ENCODE measurements around the gene ATP11A. TPM values are rescaled to one million over a fixed set of nuclear protein-coding genes. Genes with fewer than 3 reads are reported as not detected.

Gene ATP11A
- total RNA-seq, 2 donors from 2014 or later: 15.8 to 19.6 TPM

DNA sequence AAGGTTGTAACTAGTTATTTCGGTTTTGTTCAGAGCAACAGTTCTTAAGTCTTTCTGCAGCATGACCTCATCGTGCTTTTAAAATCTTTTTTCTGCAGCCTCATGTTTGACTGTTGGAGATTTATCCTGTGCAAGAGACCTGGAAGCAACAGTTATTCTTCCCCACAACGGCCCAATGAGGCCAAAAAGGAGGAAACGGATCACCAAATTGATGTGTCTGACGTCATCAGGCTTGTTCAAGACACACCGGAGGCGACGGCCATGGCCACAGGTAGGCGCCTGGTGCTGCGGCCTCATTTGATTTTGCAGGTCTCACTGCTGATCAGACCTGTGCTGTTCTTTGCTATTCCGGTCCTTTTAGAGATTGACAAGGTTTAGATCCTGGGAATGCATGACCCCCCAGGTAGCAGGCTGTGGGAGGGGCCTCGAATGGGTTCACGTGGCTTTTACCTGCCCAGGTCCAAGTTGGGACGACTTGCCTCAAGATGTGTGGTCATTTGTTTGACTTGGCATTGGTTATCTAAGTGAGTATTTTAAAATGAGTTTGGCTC lies 212.3 kb downstream of the ATP11A start:
- intact Hi-C loops (cut with DNase I): no loop called here
- Histone ChIP-seq H3K36me3 (no peaks in the 10 kb centered on the region), H3K27ac (no peak overlapping the region), H3K9me3 (no peaks in the 10 kb centered on the region), H3K4me1 (no peaks in the 10 kb centered on the region), H3K27me3 (no peaks in the 10 kb centered on the region), H3K9ac (ENCODE audit: low read depth in 2 of 2, low read length in 2 of 2) (no peak overlapping the region), H3K4me3 (no peak overlapping the region)
- no peak for DNase-seq
- TF ChIP-seq, protein P1, sequence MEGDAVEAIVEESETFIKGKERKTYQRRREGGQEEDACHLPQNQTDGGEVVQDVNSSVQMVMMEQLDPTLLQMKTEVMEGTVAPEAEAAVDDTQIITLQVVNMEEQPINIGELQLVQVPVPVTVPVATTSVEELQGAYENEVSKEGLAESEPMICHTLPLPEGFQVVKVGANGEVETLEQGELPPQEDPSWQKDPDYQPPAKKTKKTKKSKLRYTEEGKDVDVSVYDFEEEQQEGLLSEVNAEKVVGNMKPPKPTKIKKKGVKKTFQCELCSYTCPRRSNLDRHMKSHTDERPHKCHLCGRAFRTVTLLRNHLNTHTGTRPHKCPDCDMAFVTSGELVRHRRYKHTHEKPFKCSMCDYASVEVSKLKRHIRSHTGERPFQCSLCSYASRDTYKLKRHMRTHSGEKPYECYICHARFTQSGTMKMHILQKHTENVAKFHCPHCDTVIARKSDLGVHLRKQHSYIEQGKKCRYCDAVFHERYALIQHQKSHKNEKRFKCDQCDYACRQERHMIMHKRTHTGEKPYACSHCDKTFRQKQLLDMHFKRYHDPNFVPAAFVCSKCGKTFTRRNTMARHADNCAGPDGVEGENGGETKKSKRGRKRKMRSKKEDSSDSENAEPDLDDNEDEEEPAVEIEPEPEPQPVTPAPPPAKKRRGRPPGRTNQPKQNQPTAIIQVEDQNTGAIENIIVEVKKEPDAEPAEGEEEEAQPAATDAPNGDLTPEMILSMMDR (IDR thresholded peaks at IDR 0.05): no peak

DNA sequence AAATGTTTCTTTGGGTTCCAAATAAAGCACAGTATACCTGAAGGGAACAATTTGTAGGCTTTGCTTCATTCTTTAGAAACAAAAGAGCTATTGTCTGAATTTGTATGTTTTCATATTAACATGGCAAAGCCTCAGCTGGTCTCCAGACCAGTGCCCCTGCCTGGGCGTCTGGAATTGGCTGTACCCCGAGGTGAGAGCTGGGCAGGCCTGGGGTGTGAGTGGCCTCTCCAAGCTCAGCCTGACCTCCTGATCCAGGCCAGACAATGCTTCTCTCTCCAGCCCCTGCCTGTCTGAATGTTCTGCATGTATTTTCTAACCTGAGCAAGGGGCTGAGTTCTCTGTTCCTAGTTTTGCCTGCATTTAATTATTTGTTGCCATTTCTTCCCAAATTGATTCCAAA lies 212.8 kb downstream of the ATP11A start:
- intact Hi-C loops (cut with DNase I): no loop called here
- H3K4me3 ChIP-seq: no peak overlapping the region
- no peak for DNase-seq

DNA sequence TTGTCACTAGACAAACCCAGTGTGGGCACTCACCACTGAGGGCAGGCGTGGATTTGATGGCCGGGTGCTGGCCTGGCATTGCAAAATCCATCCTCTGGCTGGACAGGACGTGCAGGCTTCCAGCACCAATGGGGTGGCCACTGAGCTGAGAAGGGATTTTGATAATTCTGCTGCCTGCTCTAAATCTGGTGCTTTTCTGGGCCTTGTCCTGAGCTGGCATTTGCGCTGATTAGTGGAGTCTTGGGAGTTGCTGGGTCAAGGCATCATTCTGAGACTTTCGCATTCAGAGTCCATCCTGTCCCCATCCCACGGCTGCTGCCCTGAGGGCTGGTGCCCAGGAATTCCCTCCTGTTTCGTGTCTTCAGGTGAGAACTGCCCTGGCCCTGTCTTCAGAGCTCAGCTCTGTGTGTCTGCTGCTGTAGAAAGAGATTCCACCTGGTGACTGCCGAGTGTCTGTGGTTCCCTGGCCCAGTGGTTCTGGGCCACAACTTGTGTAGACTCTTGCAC lies 213.3 kb downstream of the ATP11A start:
- no peak for DNase-seq
- H3K9ac ChIP-seq (ENCODE audit: low read depth in 2 of 2, low read length in 2 of 2): no peak overlapping the region
- H3K36me3 ChIP-seq: no peaks in the 10 kb centered on the region
- H3K9me3 ChIP-seq: no peaks in the 10 kb centered on the region
- H3K27me3 ChIP-seq: no peaks in the 10 kb centered on the region
- intact Hi-C loops (cut with DNase I): no loop called here
- TF ChIP-seq, protein P1 (IDR thresholded peaks at IDR 0.05): no peak
- no peak overlapping the region for H3K4me3 ChIP-seq
- H3K27ac ChIP-seq: no peak overlapping the region
- H3K4me1 ChIP-seq: no peaks in the 10 kb centered on the region

More for the DNA sequence above, 212.8 kb downstream of the ATP11A start:
- TF ChIP-seq, protein P1 (IDR thresholded peaks at IDR 0.05): no peak
- Histone ChIP-seq H3K9me3 (no peaks in the 10 kb centered on the region), H3K27me3 (no peaks in the 10 kb centered on the region), H3K36me3 (no peaks in the 10 kb centered on the region), H3K4me1 (no peaks in the 10 kb centered on the region), H3K9ac (ENCODE audit: low read depth in 2 of 2, low read length in 2 of 2) (no peak overlapping the region), H3K27ac (no peak overlapping the region)

DNA sequence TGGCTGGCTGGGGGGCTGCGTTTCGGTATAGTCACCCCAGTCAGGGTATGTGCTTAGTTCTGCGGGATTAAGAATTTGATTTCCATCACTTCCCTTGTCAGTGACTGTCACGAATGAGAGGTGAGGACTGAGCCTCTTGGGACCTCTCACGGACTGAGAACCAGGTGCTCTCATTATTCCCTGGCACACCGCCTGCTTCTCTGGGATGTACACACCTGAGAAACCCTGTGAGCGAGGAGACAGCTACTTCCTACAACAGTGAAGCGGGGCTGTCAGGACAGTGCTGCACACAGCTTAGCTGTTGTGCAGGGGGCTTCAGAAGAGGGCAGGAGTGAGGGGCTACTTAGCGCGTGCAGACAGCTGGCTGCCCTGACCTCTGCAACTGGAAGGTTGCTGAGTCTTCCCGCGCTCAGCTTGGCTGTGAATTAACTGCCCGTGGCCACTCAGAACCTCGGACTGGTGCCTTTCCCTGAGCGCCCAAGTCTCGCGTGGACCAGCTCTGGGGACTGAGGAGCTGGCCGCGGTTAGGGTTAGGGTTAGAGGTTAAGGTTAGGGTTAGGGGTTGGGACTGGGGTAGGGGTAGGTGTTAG lies 213.9 kb downstream of the ATP11A start:
- no peaks in the 10 kb centered on the region for H3K36me3 ChIP-seq
- intact Hi-C loops (cut with DNase I): no loop called here
- H3K27ac ChIP-seq: no peak overlapping the region
- no peak overlapping the region for H3K4me3 ChIP-seq
- no peak overlapping the region for H3K9ac ChIP-seq (ENCODE audit: low read depth in 2 of 2, low read length in 2 of 2)
- DNase-seq: no peak
- H3K9me3 ChIP-seq: no peaks in the 10 kb centered on the region
- no peaks in the 10 kb centered on the region for H3K4me1 ChIP-seq
- TF ChIP-seq, protein P1 (IDR thresholded peaks at IDR 0.05): no peak
- H3K27me3 ChIP-seq: no peaks in the 10 kb centered on the region

DNA sequence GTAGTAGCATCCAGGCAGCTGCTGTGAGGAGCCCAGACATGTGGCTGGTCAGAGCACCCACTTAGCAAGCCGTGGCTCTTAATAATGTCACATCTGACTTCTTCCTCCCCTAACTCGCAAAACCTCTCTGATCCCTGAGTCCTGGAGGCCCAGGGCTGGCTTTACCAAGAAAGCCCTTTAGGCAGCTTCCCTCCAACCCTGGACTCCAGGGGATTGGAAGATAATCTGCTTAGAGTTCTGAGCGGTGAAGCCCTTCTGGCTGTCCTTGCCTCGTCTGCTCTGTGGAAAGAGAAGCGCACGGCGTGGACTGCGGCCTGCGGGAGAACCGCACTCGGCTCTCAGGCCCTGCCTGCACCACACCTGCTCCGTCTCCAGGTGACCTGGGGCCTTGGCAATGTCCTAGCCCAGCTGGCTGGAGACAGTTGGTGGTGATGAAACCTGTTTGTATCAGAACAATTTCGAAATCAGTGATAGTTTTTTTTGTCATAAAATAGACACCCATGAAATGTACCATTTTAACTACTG lies 214.7 kb downstream of the ATP11A start:
- TF ChIP-seq, protein P1 (IDR thresholded peaks at IDR 0.05): no peak
- intact Hi-C loops (cut with DNase I): no loop called here
- Histone ChIP-seq H3K36me3 (no peaks in the 10 kb centered on the region), H3K4me1 (no peaks in the 10 kb centered on the region), H3K27me3 (no peaks in the 10 kb centered on the region), H3K27ac (no peak overlapping the region), H3K9me3 (no peaks in the 10 kb centered on the region), H3K9ac (ENCODE audit: low read depth in 2 of 2, low read length in 2 of 2) (no peak overlapping the region), H3K4me3 (no peak overlapping the region)
- no peak for DNase-seq

All from colonic mucosa (tissue), 4 donors.